Astrocyte (in vitro differentiated cells and primary cell): ENCODE measurements around the gene NTN1.

Experiments
- EZH2 ChIP-seq: IDR thresholded peaks from 2 replicates; pipeline ENCODE4 v1.6.1; 2012; ENCODE audit warnings: mild to moderate bottlenecking, low read length, inconsistent platforms; ENCODE audit not compliant: insufficient read depth
- TF ChIP-seq, protein P1 (sequence below): IDR thresholded peaks from 2 replicates; pipeline ENCODE4 v1.5.1; 2011; ENCODE audit warnings: low read depth, mild to moderate bottlenecking, inconsistent platforms, low read length, moderate library complexity; ENCODE audit not compliant: insufficient read depth

DNA sequence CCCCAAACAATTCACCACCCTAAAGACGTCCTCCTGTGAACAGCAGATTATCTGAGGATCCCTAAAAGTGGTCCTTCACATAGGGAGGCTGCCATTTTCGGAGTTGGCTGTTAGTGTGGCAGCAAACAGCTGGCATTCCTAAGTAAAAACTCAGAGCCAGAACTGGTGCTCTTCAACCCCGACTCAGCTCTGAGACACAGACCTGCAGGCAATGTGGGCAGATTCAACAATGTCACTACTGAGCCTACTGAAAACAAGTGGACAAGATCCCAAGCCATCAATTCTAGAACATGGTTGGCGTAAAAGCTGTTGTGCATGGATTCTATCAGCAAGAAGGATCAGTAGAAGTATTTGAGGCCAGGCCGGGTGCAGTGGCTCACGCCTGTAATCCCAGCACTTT lies 247.2 kb downstream of the NTN1 start:
- TF ChIP-seq, protein P1, sequence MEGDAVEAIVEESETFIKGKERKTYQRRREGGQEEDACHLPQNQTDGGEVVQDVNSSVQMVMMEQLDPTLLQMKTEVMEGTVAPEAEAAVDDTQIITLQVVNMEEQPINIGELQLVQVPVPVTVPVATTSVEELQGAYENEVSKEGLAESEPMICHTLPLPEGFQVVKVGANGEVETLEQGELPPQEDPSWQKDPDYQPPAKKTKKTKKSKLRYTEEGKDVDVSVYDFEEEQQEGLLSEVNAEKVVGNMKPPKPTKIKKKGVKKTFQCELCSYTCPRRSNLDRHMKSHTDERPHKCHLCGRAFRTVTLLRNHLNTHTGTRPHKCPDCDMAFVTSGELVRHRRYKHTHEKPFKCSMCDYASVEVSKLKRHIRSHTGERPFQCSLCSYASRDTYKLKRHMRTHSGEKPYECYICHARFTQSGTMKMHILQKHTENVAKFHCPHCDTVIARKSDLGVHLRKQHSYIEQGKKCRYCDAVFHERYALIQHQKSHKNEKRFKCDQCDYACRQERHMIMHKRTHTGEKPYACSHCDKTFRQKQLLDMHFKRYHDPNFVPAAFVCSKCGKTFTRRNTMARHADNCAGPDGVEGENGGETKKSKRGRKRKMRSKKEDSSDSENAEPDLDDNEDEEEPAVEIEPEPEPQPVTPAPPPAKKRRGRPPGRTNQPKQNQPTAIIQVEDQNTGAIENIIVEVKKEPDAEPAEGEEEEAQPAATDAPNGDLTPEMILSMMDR, result no peak
- no peak for TF ChIP-seq EZH2
